Skeletal muscle tissue (tissue), 4 donors: Measurements from ENCODE around the gene CSTF3. TPM values are rescaled to one million over a fixed set of nuclear protein-coding genes. Genes with fewer than 3 reads are reported as not detected.
"Not testable (repeated sequence)": the region's sequence is repeated elsewhere in the genome, so short reads cannot be mapped to it uniquely, and the experiment has no call there.

Experiments
- H3K27ac ChIP-seq: one replicate; pipeline ENCODE4 v1.7.0; 2013; ENCODE audit warnings: mild to moderate bottlenecking, low read depth, low read length, inconsistent platforms
- H3K27me3 ChIP-seq, 3 donors: one replicate each; pipeline ENCODE4 v1.7.0; 2013; ENCODE audit warnings: low read length in 3 of 3; ENCODE audit not compliant: control insufficient read depth in 3 of 3, insufficient read depth in 3 of 3
- H3K36me3 ChIP-seq, 3 donors: one replicate each; pipeline ENCODE4 v1.7.0; 2013; ENCODE audit warnings: low read length in 3 of 3; ENCODE audit not compliant: control insufficient read depth in 3 of 3, insufficient read depth in 3 of 3
- H3K4me1 ChIP-seq, 3 donors: one replicate each; pipeline ENCODE4 v1.7.0; 2013; ENCODE audit warnings: low read length in 3 of 3, mild to moderate bottlenecking in 3 of 3; ENCODE audit not compliant: control insufficient read depth in 3 of 3, insufficient read depth in 3 of 3
- H3K4me3 ChIP-seq, 3 donors: one replicate each; pipeline ENCODE4 v1.7.0; 2013; ENCODE audit warnings: low read length in 3 of 3
- H3K9ac ChIP-seq, 3 donors: one replicate each; pipeline ENCODE4 v1.7.0; 2013; ENCODE audit warnings: low read length in 3 of 3, mild to moderate bottlenecking in 3 of 3, moderate library complexity in 2 of 3, low read depth in 1 of 3
- H3K9me3 ChIP-seq, 3 donors: one replicate each; pipeline ENCODE4 v1.7.0; 2013; ENCODE audit warnings: low read length in 3 of 3; ENCODE audit not compliant: control insufficient read depth in 3 of 3
- total RNA-seq: library from RNA; depleted of rRNA; stranded (reverse); fragments of >200 nt; gene quantifications from one replicate; pipeline ENCODE4 v1.2.3, GENCODE V29; 2014
- donor health status: Osteomylitis.

CSTF3 gene
- total RNA-seq, 1 donor from 2014 or later: 50.6 TPM

DNA sequence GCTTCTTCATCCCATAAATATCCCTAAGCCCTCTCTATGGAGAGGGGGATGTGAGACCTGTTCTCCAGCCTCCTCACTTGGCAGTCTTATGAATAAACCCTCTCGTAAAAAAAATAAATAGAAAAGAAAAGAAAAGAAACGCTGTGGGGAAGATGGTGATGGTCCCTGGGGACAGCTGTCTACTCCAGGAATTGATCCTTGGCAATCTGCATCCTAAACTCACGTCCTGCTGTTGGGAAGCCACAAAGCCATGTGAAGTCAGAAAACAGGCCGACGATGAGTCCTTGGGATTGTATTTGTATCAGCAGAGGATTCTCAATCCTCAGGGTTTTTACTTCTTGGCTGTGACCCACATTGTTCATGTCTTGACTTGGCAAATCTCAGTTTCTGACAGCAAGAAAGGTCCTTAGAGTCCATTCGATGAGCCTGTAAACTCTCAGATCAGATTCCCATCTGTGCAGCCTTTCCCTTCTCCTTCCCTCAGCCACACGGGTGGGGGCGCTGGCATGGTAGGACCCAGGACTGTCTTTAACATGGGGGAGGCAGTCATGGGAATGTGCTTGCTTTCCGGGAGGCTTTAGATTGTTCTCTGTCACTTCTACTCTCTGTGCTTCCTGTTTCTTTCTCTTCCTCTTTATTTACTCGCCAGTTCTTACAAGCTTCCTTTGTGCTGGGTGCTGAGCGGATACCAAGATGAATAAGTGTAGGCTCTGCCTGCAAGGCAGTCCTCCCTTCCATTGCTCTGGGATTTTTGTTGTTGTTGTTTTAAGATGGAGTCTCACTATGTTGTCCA lies 97.1 kb downstream of the CSTF3 start:
- H3K9ac ChIP-seq: no peak overlapping the region
- H3K27ac ChIP-seq: peak overlapping the region; percentile 29
- peaks cover 5 to 11% (median 7%) of the 10 kb centered on the region in 3 donors for H3K4me1 ChIP-seq
- H3K27me3 ChIP-seq: no peaks in the 10 kb centered on the region
- peaks cover 27 to 44% (median 41%) of the 10 kb centered on the region in 3 donors for H3K36me3 ChIP-seq
- no peak overlapping the region for H3K4me3 ChIP-seq
- no peaks in the 10 kb centered on the region for H3K9me3 ChIP-seq

GRCh38 chr11:33063326-33063881 lies 97.9 kb downstream of the CSTF3 start:
- Histone ChIP-seq H3K27me3 (no peaks in the 10 kb centered on the region), H3K36me3 (peaks cover 21 to 43% (median 39%) of the 10 kb centered on the region in 3 donors), H3K27ac (peak overlapping the region; percentile 29), H3K9ac (peak overlapping the region in 1 of 3 donors; percentile 51), H3K4me3 (no peak overlapping the region), H3K9me3 (no peaks in the 10 kb centered on the region), H3K4me1 (peaks cover 5 to 11% (median 7%) of the 10 kb centered on the region in 3 donors)

GRCh38 chr11:33062137-33062536 lies 99.1 kb downstream of the CSTF3 start:
- H3K27me3 ChIP-seq: no peaks in the 10 kb centered on the region
- H3K4me3 ChIP-seq: no peak overlapping the region
- no peaks in the 10 kb centered on the region for H3K9me3 ChIP-seq
- H3K4me1 ChIP-seq: peaks cover 5 to 11% (median 7%) of the 10 kb centered on the region in 3 donors
- no peak overlapping the region for H3K9ac ChIP-seq
- no peak overlapping the region for H3K27ac ChIP-seq
- peaks cover 16 to 43% (median 37%) of the 10 kb centered on the region in 3 donors for H3K36me3 ChIP-seq

GRCh38 chr11:33060271-33060670 lies 101.0 kb downstream of the CSTF3 start:
- H3K9me3 ChIP-seq: no peaks in the 10 kb centered on the region
- H3K27ac ChIP-seq: no peak overlapping the region
- no peaks in the 10 kb centered on the region for H3K27me3 ChIP-seq
- no peak overlapping the region for H3K4me3 ChIP-seq
- H3K9ac ChIP-seq: no peak overlapping the region
- H3K36me3 ChIP-seq: peaks cover 12 to 38% (median 26%) of the 10 kb centered on the region in 3 donors
- peaks cover 3 to 11% (median 7%) of the 10 kb centered on the region in 3 donors for H3K4me1 ChIP-seq

GRCh38 chr11:33059331-33060007 lies 101.8 kb downstream of the CSTF3 start:
- Histone ChIP-seq H3K4me3 (no peak overlapping the region), H3K9ac (no peak overlapping the region), H3K9me3 (no peaks in the 10 kb centered on the region), H3K27ac (no peak overlapping the region), H3K27me3 (no peaks in the 10 kb centered on the region), H3K4me1 (peaks cover under 1 to 7% (median 4%) of the 10 kb centered on the region in 3 donors), H3K36me3 (peaks cover 12 to 37% (median 24%) of the 10 kb centered on the region in 3 donors)

DNA sequence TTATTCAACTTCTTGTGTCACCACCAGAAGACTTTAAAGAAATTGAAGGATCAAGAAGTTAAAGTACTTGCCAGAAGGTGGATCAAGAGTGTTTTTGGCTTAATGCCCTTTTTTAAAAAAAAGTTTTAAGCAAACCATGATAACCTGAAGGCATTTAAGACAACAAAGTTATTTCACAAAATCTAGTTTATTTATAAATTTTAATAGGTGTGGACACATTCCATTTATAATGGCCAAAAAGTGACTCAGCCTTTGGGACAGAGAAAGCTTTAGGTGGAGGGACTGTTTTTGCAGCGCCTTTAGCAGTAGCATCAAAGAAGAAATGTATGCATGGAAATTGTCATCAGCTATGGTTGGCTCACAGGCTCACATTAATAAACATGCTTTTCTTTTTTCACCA lies 104.0 kb downstream of the CSTF3 start:
- H3K4me3 ChIP-seq: no peak overlapping the region
- H3K27ac ChIP-seq: no peak overlapping the region
- H3K9me3 ChIP-seq: no peaks in the 10 kb centered on the region
- peaks cover 12 to 33% (median 25%) of the 10 kb centered on the region in 3 donors for H3K36me3 ChIP-seq
- no peaks in the 10 kb centered on the region for H3K4me1 ChIP-seq
- H3K27me3 ChIP-seq: no peaks in the 10 kb centered on the region
- H3K9ac ChIP-seq: no peak overlapping the region

DNA sequence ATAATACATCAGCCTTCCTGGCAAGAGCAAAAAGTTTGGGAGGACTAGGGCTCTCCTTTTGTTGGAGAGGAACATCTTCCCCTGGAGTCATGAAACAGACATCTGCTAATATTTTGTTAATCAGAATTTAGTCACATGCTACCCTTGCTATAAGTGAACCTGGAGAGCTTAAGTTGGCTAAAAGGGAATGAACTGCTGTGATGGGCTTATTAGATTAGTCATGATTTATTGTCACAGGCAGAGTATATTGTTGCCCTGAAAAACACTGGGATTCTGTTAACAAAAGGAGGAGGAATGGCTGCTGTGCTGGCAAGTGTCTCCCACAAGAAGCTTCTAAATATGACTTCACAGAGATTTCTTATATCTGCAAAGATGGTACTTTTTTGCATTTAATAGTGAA lies 105.9 kb downstream of the CSTF3 start:
- peaks cover 9 to 28% (median 18%) of the 10 kb centered on the region in 3 donors for H3K36me3 ChIP-seq
- no peak overlapping the region for H3K4me3 ChIP-seq
- H3K9me3 ChIP-seq: no peaks in the 10 kb centered on the region
- no peak overlapping the region for H3K9ac ChIP-seq
- H3K27ac ChIP-seq: no peak overlapping the region
- no peaks in the 10 kb centered on the region for H3K4me1 ChIP-seq
- no peaks in the 10 kb centered on the region for H3K27me3 ChIP-seq

DNA sequence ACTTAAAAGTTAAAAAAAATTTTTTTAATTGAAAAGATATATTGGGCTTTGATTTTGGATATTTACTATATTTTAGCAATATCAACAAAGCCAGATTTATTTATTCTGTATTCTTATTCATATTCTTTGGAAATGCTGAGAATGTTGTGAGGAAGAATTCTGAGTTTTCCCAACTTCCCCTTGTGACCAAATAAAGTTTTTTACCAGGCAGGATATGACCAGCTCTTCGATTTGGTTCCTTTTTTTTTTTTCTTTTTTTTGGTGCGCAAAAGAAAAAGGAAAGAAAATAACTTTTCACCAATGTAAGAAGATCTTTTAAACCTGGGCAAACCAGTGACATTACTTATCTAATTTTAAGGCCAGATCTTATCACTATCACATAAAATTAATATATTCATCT lies 109.0 kb downstream of the CSTF3 start:
- Histone ChIP-seq H3K27ac (no peak overlapping the region), H3K27me3 (no peaks in the 10 kb centered on the region), H3K36me3 (peaks cover 0 to 5% (median 3%) of the 10 kb centered on the region in 3 donors)

GRCh38 chr11:33049565-33050408 lies 111.5 kb downstream of the CSTF3 start:
- H3K9ac ChIP-seq, H3K36me3 ChIP-seq, H3K4me3 ChIP-seq: not testable (repeated sequence)

More for the DNA sequence above, 109.0 kb downstream of the CSTF3 start:
- Histone ChIP-seq H3K4me1 (no peaks in the 10 kb centered on the region), H3K9ac (no peak overlapping the region), H3K4me3 (no peak overlapping the region), H3K9me3 (no peaks in the 10 kb centered on the region)

More at GRCh38 chr11:33049565-33050408, 111.5 kb downstream of the CSTF3 start:
- H3K27me3 ChIP-seq, H3K9me3 ChIP-seq, H3K27ac ChIP-seq, H3K4me1 ChIP-seq: not testable (repeated sequence)
